Fibroblast of the aortic adventitia (primary cell): ENCODE measurements around the gene DHCR24. TPM values are rescaled to one million over a fixed set of nuclear protein-coding genes. Genes with fewer than 3 reads are reported as not detected.

Experiments
- DNase-seq: peaks from one replicate; pipeline ENCODE4 v3.0.0-alpha.2; 2010; ENCODE audit warnings: low read depth
- H3K4me3 ChIP-seq: 2 replicates; pipeline ENCODE4 v1.5.1; 2011; ENCODE audit warnings: low read depth, mild to moderate bottlenecking, control low read depth, low read length, moderate library complexity
- total RNA-seq: library from RNA; depleted of rRNA; stranded (reverse); fragments of >200 nt; gene quantifications from 2 replicates; pipeline ENCODE4 v1.2.3, GENCODE V29; 2012; ENCODE audit warnings: low replicate concordance
- TF ChIP-seq, protein P1 (sequence below): IDR thresholded peaks from 2 replicates; pipeline ENCODE4 v1.5.1; 2011; ENCODE audit warnings: mild to moderate bottlenecking, low read length, control low read depth, inconsistent platforms; ENCODE audit not compliant: insufficient read depth

Gene DHCR24
- total RNA-seq, 1 donor = 123 TPM

DNA sequence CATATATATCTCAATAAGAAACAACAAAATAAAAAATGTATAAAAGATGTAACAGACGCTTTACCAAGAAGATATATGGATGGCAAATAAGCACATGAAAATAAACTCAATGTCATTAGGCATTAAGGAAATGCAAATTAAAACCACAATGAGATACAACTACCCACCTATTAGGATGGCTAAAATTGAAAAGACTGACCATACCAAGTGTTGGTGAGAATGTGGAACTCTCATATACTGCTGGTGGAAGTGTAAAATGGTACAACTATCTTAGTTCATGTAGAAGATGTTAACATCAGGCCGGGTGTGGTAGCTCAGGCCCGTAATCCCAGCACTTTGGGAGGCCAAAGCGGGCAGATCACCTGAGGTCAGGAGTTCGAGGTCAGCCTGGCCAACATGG, 43.5 kb downstream of the DHCR24 start:
- TF ChIP-seq, protein P1, sequence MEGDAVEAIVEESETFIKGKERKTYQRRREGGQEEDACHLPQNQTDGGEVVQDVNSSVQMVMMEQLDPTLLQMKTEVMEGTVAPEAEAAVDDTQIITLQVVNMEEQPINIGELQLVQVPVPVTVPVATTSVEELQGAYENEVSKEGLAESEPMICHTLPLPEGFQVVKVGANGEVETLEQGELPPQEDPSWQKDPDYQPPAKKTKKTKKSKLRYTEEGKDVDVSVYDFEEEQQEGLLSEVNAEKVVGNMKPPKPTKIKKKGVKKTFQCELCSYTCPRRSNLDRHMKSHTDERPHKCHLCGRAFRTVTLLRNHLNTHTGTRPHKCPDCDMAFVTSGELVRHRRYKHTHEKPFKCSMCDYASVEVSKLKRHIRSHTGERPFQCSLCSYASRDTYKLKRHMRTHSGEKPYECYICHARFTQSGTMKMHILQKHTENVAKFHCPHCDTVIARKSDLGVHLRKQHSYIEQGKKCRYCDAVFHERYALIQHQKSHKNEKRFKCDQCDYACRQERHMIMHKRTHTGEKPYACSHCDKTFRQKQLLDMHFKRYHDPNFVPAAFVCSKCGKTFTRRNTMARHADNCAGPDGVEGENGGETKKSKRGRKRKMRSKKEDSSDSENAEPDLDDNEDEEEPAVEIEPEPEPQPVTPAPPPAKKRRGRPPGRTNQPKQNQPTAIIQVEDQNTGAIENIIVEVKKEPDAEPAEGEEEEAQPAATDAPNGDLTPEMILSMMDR = no peak

DNA sequence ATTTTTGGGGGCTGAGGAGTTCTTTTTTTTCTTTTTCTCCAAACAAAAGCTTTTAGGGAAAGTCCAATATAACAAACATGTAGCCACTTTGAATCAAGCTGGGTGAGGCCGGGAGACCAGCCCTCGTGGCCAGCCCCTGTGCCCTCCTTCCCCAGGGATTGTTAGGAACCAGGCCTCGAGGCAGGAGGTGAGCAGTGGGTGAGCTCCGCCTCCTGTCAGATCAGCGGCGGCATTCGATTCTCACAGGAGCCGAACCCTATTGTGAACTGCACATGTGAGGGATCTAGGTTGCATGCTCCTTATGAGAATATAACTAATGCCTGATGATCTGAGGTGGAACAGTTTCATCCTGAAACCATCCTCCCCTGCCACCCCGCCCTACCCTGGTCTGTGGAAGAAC, 44.0 kb downstream of the DHCR24 start:
- TF ChIP-seq, protein P1 = no peak
- H3K4me3 ChIP-seq = no peak overlapping the region
- DNase-seq = no peak

More for the DNA sequence above, 43.5 kb downstream of the DHCR24 start:
- H3K4me3 ChIP-seq = no peak overlapping the region
- no peak for DNase-seq

DNA sequence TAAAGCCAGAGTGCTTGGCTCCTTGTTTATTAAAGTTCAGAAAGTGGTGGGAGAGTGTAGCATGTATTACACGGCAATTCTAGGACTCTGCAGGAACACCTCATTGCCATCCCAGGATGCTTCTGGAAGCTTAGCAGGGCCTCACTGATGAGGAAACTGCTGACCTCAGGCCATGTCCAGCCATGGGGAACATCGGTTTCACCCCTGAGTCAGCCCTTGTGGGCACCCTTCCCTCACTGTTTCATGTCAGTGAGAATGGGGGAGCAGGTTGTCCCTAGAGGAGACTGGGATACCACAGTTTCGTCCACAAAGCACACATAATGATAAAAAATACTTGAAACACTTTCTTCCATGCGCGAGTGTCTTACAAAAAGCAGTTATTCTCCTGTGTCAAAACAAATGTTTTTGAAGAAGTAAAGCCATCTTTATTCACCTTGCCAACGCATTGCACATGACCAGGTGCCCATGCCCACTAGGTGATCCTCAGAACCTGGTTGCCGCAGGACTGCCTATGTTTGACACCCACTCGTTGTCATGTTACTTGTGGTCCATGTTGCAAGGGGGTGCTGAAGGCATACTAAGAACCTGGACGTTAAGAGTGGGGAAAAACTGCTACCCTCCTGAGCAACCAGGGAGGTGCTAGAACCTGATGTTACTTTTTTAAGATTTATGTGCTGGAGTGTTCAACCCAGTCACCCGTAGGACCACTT, 44.6 kb downstream of the DHCR24 start:
- TF ChIP-seq, protein P1 = no peak
- no peak overlapping the region for H3K4me3 ChIP-seq
- no peak for DNase-seq

DNA sequence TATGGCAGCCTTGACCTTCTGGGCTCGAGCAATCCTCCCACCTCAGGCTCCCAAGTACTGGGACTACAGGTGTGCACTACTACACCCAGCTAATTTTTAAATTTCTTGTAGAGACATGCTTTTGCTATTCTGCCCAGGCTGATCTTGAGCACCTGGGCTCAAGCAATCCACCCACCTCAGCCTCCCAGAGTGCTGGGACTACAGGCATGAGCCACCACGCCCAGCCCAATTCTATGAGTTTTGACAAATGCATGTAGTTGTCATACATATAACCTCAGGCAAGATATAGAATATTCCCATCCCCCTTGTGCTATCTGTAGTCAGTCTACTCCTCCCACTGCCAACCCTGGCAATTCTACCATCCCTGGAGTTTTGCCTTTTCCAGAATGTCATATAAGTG, 47.2 kb downstream of the DHCR24 start:
- no peak for DNase-seq
- H3K4me3 ChIP-seq = no peak overlapping the region
- TF ChIP-seq, protein P1 = no peak

DNA sequence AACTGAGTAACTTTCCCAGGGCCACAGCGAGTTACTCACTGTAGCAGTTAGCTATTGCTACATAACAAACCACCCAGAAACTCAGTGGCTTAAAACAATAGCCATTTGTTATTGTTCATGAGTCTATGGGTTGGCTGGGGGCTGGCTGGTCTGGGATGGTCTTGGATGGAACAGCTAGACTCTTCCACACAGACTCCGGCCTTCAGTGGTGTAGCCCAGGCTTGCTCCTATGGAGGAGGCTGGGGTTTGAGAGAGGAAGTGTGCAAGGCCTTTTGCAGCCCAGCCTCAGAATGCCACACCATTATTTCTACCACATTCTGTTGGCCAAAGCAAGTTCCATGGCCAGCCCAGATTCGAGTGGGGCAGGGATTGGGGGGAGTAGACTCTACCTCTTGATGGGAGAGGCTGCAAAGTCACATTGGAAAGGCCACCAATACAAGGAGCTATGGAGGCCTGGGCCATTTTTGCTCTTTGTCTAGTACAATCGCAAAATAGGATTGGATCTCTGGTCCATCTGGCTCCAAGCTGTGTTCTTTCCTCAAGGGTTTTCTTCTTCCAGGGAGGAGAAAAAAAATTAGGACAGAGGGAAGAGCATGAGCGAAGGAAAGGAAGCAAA, 48.3 kb downstream of the DHCR24 start:
- H3K4me3 ChIP-seq = no peak overlapping the region
- TF ChIP-seq, protein P1 = no peak
- no peak for DNase-seq

DNA sequence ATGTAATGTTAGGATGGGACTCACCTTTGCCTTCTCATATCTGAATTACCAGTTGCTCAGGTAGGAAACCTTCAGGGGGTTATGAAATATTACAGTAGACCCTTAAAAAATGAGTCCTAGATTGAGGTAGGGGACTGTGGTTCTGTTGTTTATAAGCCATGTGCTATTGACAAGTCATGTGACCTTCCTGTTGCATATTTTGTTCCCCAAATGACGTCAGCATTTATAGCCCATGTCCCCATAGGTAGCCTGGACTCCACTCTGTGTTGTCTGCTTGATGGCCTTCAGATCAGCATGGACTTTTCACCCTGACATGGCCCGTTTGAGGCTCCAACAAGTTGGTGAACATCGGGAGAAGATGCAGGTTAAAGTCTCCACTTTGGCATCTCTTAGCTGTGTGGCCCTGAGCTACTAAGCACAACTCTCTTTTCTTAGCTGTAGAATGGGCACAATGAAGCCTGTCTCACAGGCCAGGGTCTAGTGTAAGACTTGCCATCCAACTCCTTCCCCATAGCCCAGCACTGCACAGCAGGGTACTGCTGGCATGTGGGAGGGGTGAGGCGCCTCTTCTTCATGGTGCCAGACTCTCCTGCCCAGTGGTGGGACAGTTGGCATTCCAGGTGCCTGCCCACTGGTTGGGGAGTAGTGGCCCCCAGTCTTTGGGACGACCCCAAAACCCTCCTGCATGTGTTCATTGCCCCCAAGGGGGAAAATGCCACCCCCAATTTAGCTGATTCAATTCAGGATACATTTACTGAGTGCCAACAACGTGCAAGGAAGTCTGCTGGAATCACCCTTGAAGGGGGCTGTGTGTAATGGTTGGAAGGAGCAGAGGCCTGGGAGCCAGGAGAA, 49.8 kb downstream of the DHCR24 start:
- DNase-seq = no peak
- TF ChIP-seq, protein P1 = no peak
- H3K4me3 ChIP-seq = no peak overlapping the region
